Hematopoietic multipotent progenitor cell (in vitro differentiated cells): Measurements from ENCODE around the gene FGD1. TPM values are rescaled to one million over a fixed set of nuclear protein-coding genes. Genes with fewer than 3 reads are reported as not detected.

ENCODE experiments used
- DNase-seq, 3 donors: peaks; one replicate each; pipeline ENCODE4 v3.0.0-alpha.2; 2011 to 2015; ENCODE audit warnings: low read depth in 2 of 3, low spot score in 2 of 3
- total RNA-seq: library from RNA; depleted of rRNA; stranded (reverse); fragments of >200 nt; gene quantifications from one replicate; pipeline ENCODE4 v1.2.3, GENCODE V29; 2012

The FGD1 gene
- total RNA-seq, 1 donor, result under 0.01 TPM

DNA sequence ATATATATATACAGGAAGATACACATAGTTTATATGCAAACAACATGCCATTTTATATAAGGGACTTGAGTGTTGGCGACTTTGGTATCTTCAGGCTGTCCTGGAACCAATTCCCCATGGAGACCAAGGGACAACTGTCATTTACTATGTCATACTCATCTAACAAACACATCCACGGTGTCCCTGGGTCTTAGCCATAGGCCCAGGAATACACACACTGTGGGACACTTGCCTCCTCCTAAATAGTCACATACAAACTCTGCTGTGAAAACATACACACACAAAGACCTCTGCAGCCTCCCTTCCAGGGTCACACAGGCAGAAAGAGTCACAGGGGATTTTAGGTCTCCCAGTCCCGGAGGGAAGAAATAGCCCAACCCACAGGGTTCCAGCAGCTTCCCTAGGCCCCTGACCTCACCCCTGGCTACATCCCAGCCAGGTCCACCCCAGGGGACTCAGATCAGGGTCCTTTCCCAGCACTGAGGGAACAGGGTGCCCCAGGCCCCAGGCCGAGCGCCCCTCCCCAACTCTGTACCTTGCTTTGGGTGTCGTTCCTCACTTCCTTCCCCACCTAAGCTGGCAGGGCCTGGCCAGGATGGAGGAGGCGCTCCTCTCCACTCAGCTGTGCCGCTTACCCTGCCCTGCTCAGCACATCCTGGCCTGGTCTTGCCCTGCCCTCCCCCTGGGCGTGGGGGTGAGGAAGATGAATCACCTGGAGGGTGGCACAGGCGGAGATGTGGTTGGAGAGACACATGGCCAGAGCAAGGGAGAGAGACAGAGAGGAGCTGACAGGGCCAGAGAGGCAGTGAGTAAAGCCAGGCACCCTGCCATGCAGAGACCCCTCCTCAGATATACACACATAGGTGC lies 21.8 kb downstream of the FGD1 start:
- DNase-seq, result no peak

DNA sequence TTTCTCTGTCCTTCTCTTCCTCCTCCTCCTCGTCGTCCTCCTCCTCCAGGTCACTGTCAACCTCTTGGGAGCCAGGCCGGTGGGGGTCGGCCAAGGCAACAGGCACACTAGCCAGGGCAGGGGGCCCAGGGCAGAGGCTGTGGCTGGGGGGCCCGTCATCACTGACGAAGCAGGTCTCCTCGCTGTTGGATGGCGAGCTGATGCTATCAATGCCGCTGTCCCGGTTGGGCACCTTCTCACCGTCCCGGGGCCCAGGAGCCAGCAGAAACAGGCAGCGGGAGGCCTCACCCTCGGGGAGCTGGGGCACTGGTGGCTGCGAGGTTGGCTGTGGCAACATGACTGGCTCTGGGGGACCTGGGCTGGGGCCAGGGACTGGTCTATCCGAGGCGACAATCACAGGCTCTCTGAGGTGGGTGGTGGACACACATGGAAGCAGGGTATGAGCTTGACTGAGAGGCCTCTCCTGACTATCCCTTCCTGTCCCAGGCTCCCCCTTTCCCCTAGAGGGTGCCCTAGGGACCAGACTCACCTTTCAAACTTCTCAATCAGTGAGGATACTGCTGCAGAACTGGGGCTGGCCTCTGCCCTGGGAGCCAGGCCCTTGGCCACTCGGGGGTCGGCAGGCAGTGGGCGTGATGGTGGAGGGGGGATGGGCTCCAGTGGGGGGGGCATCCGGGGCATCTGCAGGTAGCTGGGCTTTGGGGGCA lies 25.8 kb downstream of the FGD1 start:
- DNase-seq, result no peak

DNA sequence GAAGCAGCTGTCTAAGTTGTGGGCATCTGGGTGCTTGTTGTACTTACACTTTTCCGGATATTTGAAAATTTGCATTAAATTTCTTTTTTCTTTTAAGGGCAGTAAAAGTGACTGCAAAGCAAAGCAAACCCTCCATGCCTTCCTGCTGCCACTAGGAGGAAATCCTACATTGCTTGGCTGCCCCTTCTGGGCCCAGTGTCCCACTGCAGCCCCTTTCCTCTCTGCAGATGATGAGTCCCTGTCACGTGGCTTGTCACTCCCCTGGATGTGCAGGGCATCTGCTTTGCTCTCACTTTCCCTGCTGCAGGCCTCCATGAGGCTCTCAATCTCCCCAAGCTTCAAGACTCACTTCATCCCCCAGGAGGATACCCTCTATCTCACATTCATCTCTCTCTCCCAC lies 43.1 kb downstream of the FGD1 start:
- peak in 2 of 3 donors; percentile 4 to 12 for DNase-seq

DNA sequence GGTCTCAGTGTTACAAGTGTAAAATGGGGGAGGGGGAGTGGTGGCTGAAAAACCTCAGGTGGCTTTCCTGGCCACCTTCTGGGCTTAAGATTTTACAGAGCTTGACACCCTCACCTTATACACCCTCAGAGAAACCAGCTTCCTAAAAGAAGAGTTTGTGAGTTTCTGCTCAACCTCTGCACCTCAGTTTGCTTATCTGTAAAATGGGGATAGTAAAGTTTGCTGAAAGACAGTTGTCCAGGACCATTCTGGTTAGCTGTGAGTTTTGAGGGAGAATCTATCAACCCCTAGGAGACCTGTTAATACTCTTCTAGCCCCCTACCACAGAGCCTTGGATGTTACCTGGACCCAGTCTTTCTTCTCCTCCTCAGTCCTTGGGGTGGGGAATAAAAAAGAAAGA lies 46.1 kb downstream of the FGD1 start:
- no peak for DNase-seq

DNA sequence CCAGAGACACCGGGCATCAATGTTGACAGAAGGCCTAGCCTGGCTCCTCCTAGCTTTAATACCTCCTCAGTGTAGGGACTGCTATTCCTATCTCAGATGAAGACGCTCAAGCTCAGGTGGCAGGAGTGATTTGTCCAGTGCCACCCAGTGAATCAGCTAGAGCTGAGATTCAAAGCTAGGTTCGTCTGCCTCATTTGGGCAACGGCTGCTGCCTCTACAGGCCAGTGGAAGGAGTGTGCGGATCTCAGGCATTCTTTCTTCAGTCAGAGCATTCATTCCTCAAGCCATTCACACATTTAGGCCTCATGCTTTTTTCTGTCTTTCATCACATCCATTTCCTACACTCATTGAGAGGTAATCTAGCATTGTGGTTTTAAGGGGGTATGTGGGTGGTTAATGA lies 48.6 kb downstream of the FGD1 start:
- DNase-seq, result peak in 1 of 3 donors; percentile 3

DNA sequence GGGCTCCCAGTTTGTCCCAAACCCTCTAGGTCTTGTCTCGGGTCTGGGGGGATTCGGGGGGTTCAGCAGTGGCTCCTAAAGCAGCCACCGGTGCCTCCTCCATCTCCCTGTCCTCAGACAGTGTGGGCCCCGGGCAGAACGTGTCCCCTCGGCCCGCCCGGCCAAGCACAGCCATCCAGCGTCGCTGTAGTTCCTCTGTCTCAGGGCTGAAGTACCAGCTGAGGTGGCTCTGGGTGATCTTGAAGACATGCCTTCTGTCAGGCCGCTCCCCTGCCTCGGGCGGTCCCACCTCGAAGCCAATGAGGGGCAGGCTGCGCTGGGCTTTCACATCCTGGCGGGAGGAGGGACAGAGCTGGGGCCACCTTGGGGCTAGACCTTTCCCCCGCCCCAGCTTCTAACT lies 50.0 kb downstream of the FGD1 start:
- DNase-seq, result no peak

DNA sequence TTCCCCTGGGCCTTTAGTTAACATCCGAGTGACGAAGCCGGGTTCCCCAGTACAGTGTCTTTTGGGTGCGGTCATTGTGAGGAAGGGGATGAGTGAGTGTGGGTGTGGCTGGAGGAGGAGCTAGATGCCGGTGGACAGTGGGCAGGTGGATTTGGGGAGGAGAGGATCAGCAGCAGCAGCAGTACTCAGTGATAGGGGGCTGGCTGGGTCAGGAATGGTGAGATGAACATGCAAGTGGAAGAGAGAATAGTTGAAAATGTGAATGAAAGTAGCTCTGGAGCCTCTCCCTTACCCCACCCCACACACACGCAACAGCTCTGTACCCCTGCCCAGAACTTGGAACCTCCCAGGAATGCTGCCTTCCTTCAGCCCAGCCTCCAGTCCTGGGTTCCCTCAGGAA lies 51.3 kb downstream of the FGD1 start:
- DNase-seq, result no peak

DNA sequence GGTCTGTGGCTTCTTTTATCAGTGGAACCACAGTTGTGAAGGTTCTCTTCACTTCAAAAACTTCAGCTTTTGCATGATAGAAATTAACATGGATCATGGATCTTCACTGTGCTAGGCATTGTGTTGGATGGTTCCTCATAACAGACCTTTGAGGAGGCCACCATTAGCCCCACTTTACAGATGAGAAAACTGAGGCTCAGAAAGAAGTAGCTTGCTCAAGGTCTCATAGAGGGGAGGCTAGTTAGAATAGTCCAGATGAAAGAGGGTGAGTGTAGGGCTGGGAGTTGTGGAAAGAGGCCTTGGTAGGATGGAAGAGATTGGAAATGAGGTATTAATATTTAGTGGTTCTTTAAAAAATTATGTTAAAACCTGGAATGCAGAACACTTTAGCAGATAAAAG lies 53.2 kb downstream of the FGD1 start:
- no peak for DNase-seq

DNA sequence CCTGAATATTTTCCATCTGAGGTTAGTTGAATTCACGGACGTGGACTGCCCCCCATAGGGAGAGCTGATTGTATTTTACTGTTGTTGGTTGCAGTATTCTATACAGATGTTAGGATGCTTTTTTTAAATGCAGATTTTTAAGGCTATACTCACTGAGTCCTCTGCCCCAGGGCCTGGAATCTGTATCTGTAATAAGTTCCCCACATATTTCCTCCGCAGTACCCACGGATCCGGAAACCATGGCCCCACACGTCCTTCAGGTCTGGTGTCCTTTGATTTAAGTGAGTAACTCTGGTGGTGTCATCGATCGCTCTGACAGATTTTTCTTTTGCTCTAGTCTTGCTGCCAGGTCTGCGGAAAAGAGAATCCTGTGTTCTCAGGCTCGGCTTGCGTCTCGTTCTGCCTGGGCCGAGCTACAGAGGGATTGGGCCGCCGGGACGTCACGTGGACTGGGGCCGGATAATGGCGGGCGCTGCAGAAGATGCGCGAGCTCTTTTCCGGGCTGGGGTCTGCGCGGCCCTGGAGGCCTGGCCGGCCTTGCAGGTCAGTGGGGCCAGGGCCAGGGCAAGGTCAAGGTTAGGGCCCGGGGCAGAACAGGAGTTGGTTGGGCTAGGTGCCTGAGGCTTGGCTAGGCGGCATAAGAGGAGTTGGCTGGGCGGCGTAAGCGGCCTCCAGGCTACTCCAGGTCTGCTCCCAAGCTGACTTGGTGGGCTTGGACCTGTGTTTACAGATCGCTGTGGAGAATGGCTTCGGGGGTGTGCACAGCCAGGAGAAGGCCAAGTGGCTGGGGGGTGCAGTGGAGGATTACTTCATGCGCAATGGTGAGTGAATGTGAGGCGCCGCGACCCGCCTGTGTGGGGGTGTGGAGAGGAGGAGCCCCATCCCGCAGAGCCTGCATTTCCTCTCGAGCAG lies 55.8 kb downstream of the FGD1 start, which contains the start of gene TSR2:
TSR2 (plus strand) TSS at position 445 of the 912 bp plus-strand sequence; CDS start at position 463, 18 bp downstream.
- DNase-seq, result peak; percentile 40 to 89 (median 82)

DNA sequence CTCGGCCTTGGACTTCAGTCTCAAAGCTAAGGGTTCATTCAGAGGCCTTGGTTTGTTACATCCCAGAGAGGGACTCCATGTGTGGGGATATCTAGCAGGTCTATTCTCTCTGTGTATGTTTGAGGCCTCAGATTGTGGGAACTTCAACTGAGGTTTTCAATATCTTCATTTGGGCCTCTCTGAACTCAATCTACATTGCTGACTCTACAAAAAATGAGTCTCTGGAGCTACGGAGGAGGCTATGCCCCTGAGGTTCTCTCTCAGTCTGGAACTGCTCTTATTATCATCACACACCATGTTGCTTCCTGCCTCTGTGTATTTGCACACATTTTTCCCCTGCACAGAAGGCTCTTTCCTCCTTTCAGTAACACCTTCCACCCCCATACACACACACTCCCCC lies 60.9 kb downstream of the FGD1 start:
- no peak for DNase-seq

DNA sequence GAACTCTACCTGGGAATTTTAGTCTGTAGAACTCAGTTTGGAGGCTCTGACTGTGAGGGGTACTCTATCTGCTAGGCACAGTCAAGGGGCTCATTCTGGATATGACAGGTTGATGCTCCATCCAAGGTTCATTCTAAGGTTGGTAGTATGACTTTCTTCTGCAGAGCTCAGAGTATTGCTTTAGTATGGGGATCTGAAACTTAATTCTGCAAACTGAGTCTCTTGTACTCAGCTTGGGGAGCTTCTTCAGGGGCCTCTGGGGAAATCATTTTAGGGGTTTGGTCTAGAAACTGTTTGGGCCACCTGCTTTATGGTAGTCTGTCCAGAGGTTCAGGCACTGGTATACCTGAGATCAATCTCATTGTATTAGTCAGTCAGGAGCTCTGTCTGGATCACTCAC lies 65.5 kb downstream of the FGD1 start:
- DNase-seq, result no peak

DNA sequence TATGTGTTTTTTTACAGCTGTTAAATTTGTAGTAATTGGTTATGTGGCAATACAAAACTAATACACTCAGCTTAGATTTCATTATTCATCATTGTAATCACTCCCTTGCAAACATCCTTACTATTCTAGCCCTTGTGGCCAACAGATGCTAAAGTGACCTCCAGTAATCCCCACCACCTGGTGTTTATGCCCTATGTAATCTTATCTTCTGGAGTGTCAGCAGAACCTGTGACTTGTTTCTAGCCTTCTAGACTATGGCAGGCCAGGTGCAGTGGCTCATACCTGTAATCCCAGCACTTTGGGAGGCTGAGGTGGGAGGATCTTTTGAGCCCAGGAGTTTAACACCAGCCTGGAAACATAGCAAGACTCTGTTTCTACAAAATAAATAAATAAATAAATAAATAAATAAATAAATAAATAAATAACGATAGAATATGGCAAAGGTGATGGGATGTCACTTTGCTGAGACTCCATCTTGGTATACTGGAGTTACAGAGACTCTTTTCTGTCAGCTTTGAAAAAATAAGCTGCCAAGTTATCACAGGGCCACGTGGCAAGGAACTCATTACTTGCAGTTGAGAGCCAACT lies 68.1 kb downstream of the FGD1 start:
- DNase-seq, result no peak

DNA sequence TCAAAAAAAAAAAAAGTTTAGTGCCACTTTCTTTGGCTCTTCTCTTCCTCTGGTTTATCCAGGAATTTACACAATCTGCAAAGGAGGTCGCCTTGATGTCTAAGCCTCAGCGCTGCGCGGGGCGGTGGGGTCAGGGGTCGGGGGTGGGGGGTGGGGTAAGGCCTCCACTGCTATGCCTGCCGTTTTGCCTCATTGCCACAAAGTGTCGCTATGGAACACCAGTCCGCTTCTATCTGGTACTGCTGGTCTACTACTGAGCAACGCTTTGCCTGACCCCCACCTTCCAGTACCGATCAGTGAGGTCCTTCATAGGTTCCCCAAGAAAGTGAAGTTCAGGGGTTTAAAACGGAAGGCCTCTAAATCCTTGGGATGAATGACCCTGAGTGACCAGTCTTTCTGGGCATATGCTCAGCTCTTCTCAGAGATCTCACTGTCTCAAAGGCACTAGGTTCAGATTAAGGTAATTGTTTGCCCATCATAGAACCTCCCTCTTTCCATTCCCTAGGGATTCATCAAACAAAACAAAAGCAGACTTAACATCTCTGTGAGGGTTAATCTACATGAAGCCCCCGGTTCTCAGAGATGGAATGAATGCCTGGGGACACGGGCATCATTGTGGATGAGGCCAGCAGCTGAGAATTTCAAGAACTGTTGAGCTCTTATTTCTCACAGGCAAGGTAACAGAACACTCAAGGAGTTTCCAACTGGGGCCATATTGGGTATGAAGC lies 72.7 kb downstream of the FGD1 start:
- DNase-seq, result peak in 2 of 3 donors; percentile 13 to 21

DNA sequence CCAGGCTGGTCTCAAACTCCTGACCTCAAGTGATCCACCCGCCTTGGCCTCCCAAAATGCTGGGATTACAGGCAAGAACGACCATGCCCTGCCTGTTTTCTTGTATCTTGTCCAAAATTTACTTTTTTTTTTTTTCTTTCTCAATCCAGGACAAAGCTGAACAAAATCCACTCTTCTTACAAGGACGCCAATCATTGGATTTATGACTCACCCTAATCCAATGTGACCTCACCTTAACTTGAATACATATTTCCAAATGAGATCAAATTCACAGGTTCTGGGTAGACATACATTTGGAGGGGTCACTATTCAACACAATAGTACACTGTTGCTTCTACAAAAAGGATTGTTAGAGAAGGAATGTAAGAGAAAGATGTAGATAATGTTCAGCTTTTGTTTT lies 73.9 kb downstream of the FGD1 start:
- no peak for DNase-seq

DNA sequence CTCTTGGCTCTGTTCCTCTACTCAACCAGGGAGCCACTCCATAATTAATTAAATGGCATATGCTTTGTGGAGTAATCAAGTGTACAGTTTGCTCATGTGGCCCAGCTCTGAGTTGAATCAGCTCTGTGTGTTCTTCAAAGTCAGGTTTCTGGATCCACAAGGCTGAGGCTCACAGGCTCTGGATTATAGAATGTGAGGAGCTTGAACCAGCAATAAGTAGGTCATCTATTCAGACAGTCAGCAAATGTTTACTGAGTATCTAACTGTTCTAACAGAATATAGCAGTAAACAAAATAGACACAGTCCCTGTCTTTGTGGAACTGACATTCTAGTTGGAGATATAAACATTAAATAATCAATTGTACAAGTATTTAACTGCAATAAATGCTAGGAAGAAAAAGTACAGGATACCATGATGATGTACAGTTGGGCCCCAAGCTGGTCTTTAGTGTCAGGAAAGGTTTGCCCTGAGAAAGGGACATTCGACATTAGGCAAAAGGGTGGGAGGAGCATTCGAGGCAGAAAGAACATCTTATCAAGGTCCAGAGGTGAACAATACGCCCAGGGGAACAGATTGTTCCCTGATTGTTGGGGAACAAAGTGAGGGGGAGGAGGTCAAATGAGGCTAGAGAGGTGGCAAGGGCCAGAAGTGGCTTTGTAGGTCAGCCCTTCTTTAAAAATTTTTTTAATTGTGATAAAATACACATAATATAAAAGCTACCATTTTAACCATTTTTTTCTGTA lies 76.3 kb downstream of the FGD1 start:
- no peak for DNase-seq

DNA sequence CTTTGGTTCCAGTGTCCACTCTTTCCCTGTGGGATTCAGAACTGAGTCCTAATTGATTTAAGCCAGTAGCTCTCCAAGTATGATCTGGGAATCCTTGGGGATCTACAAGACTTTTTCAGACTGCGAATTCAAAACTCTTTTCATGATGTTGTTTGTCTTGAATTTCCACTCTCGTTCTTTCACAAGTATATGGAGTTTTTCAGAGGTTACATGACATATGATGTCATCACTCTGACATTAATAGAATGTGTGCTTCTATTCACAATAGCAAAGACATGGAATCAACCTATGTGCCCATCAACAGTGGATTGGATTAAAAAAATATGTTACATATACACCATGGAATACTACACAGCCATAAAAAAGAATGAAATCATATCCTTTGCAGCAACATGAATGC lies 79.1 kb downstream of the FGD1 start:
- DNase-seq, result no peak

DNA sequence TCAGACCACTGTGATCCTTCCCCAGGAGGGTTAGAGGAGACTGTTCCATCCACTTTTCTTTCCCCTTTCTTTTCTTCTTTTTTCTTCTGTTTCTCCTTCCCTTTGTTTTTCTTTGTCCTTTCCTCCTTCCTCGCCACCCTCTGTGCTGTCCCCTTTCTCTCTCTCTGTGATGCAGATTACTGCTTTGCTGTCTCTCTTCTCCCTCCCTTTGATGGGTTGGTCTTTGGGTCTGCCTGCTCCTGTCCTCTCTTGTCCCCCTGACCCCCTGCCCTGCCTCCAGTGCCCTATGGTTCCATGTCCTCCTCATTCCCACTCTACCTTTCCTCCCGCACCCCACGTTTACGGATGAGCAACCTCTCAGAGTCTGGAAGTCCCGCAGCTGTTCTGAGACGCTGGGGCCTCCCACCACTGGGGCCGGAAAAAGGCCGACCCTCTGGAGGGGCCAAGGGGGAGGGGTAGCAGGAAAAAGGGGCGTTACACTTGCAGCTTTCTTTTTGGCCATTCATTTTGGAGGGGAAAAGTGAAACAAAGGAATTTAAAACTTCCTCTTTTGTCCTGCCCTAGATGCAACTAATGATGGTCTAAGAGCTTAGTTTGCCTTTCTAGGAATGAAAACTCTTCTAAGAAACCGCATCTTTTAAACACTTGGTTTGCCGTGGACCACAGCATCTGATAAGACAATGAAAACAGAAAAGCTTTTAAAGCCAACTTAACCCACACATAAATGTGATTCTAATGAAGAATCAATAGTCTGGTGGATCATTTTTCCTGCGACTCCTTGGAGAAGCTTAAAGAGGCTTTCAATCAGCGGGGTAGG lies 80.3 kb downstream of the FGD1 start:
- DNase-seq, result peak in 2 of 3 donors; percentile 20 to 53

DNA sequence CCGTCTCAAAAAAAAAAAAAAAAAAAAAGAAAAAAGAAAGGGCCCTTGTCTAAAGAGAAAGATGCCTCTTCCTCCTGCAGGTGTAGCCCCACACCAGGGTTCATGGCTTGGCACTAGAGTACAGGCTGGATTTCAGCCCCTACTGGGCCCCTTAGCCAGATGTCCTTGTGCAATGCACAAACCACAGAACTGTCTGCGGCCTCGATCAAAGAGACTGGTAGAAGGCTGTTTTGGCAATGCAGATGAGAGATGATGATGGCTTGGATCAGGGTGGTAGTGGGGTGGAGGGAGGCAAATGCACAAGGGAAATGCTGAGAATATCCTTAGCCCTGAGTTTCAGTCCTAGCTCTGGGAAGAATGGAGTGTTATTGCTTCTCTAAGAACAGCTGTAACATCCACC lies 82.3 kb downstream of the FGD1 start:
- peak in 2 of 3 donors; percentile 14 to 45 for DNase-seq
